ENCODE measurements around the gene GTF2F1. TPM values are rescaled to one million over a fixed set of nuclear protein-coding genes. Genes with fewer than 3 reads are reported as not detected.
A peak's percentile ranks its signal among the peaks of the same experiment; 100 is the strongest.

Gene GTF2F1
- total RNA-seq, 1 experiment from 2014 or later: 89.4 TPM

DNA sequence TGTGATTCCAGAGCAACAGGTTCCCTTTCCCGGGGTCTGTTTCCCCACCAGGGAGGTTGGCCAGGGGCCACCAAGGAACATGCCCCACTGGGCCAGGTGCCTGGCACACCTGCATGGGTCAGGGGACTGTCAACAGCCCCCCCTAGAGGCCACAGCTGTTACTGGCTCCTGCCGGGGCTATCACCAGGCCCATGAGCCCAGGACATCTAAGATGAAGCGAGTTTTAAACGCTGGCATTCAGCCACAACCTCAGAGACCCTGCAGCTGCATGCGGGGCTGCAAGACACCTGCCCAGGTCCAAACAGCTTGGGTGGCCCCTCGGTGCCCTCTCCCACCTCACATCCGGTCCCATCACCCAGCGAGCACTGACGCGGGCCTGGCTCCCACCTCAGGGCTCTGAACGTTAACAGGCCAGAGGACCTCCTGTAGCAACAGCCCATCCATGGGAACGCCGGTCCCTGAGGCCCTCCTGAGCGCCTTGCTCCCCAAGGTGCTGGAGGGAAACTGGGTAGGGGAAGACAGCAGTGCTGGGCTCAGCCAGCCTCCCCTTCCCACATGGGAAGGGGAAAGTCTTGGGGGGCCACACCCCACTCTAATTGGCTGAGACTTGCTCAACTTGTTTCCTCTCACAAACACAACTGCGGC lies 19.6 kb upstream of the GTF2F1 start:
- Histone ChIP-seq H3K4me3 (ENCODE audit: low read length) (no peak overlapping the region), H3K36me3 (ENCODE audit: low read depth, low read length) (peaks cover 40% of the 10 kb centered on the region), H3K4me1 (ENCODE audit: insufficient read depth, low read length) (no peaks in the 10 kb centered on the region), H3K4me2 (ENCODE audit: low read length) (no peak overlapping the region), H3K9me3 (ENCODE audit: low read length) (no peaks in the 10 kb centered on the region), H3K27me3 (ENCODE audit: low read length) (no peaks in the 10 kb centered on the region), H3K9ac (ENCODE audit: low read length) (no peak overlapping the region), H3F3A (ENCODE audit: low read length, unreplicated experiment) (no peaks in the 10 kb centered on the region), H3K9me2 (replicated peaks; ENCODE audit: low read length) (no peaks in the 10 kb centered on the region), H3K27ac (ENCODE audit: low read length) (no peak overlapping the region), H2AFZ (ENCODE audit: low read length) (no peak overlapping the region), H4K20me1 (ENCODE audit: low read length) (0 out of 2 replicates have a peak, but pooled peaks cover 4% of the 10 kb centered on the region), H3K79me2 (ENCODE audit: low read length) (no peaks in the 10 kb centered on the region)
- intact Hi-C loops (cut with micrococcal nuclease): no loop called here
- ATAC-seq (peak; percentile 66), DNase-seq (peak; percentile 57)
- BruUV-seq (replicated peaks): no TSS peak
- POLR2A ChIA-PET (ENCODE audit: unreplicated experiment): no interaction called here
- TF ChIP-seq, protein P1, sequence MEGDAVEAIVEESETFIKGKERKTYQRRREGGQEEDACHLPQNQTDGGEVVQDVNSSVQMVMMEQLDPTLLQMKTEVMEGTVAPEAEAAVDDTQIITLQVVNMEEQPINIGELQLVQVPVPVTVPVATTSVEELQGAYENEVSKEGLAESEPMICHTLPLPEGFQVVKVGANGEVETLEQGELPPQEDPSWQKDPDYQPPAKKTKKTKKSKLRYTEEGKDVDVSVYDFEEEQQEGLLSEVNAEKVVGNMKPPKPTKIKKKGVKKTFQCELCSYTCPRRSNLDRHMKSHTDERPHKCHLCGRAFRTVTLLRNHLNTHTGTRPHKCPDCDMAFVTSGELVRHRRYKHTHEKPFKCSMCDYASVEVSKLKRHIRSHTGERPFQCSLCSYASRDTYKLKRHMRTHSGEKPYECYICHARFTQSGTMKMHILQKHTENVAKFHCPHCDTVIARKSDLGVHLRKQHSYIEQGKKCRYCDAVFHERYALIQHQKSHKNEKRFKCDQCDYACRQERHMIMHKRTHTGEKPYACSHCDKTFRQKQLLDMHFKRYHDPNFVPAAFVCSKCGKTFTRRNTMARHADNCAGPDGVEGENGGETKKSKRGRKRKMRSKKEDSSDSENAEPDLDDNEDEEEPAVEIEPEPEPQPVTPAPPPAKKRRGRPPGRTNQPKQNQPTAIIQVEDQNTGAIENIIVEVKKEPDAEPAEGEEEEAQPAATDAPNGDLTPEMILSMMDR (conservative IDR thresholded peaks at IDR 0.05; ENCODE audit: low read depth, low read length): peak; percentile 83
- TF ChIP-seq EZH2phosphoT487 (IDR thresholded peaks at IDR 0.05; ENCODE audit: borderline replicate concordance, low read length) (no peak), EZH2 (IDR thresholded peaks at IDR 0.05; ENCODE audit: low read length, unreplicated experiment) (no peak)
- CTCF ChIA-PET: no interaction called here

DNA sequence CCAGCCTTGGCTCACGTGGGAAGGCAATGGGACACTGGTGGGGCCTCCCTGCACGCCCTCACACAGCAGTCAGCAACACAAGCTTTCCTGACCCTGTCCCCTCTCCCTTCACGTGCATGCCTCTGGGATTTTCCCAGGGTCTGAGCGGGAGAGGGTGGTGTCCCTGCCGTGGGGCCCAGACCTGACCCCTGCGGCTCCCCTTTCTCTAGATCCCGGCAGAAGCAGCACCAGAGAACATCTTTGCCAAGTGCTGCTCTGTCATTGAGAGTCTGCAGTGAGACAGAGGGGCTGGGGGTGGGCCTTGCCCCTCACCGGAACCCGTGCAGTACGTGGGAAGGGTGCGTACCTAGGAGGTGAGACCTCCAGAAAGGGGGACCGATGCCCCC lies 19.1 kb upstream of the GTF2F1 start:
- Histone ChIP-seq H3K4me2 (ENCODE audit: low read length) (no peak overlapping the region), H3K9me2 (replicated peaks; ENCODE audit: low read length) (no peaks in the 10 kb centered on the region), H3K9me3 (ENCODE audit: low read length) (no peaks in the 10 kb centered on the region), H3K4me1 (ENCODE audit: insufficient read depth, low read length) (no peaks in the 10 kb centered on the region), H3K36me3 (ENCODE audit: low read depth, low read length) (peaks cover 35% of the 10 kb centered on the region), H3K4me3 (ENCODE audit: low read length) (no peak overlapping the region), H3F3A (ENCODE audit: low read length, unreplicated experiment) (no peaks in the 10 kb centered on the region), H4K20me1 (ENCODE audit: low read length) (0 out of 2 replicates have a peak, but pooled peaks cover 4% of the 10 kb centered on the region), H3K79me2 (ENCODE audit: low read length) (no peaks in the 10 kb centered on the region), H3K27me3 (ENCODE audit: low read length) (no peaks in the 10 kb centered on the region), H2AFZ (ENCODE audit: low read length) (no peak overlapping the region), H3K9ac (ENCODE audit: low read length) (no peak overlapping the region), H3K27ac (ENCODE audit: low read length) (no peak overlapping the region)
- no TSS peak for BruUV-seq (replicated peaks)
- intact Hi-C loops (cut with micrococcal nuclease): no loop called here
- ChIA-PET POLR2A (ENCODE audit: unreplicated experiment) (no interaction called here), CTCF (no interaction called here)
- no peak for DNase-seq
- TF ChIP-seq, protein P1 (conservative IDR thresholded peaks at IDR 0.05; ENCODE audit: low read depth, low read length): no peak
- TF ChIP-seq EZH2phosphoT487 (IDR thresholded peaks at IDR 0.05; ENCODE audit: borderline replicate concordance, low read length) (no peak), EZH2 (IDR thresholded peaks at IDR 0.05; ENCODE audit: low read length, unreplicated experiment) (no peak)
- peak; percentile 17; the same call in 1 of the 2 replicates for ATAC-seq

DNA sequence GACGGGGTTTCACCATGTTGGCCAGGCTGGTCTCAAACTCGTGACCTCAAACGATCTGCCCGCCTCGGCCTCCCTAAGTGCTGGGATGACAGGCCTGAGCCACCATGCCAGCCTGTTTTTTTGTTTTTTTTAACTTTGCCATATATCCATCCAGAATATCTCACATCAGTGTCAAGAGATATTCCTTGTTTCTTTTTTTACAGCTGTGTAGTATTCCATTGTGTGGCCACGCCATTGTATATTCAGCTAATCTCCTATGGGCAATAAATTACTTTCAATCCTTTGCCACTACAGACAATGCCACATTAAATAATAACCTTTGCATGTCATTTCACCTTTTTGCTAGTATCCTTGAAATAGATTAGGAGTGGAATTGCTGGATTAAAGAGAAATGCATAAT lies 16.4 kb upstream of the GTF2F1 start:
- ATAC-seq (no peak), DNase-seq (no peak)
- H3K4me2 ChIP-seq (ENCODE audit: low read length): no peak overlapping the region
- H3K4me3 ChIP-seq (ENCODE audit: low read length): no peak overlapping the region
- no peaks in the 10 kb centered on the region for H3F3A ChIP-seq (ENCODE audit: low read length, unreplicated experiment)
- no peak overlapping the region for H2AFZ ChIP-seq (ENCODE audit: low read length)
- no peaks in the 10 kb centered on the region for H3K27me3 ChIP-seq (ENCODE audit: low read length)
- H3K36me3 ChIP-seq (ENCODE audit: low read depth, low read length): peaks cover 8% of the 10 kb centered on the region
- TF ChIP-seq EZH2 (IDR thresholded peaks at IDR 0.05; ENCODE audit: low read length, unreplicated experiment): no peak
- TF ChIP-seq, protein P1 (conservative IDR thresholded peaks at IDR 0.05; ENCODE audit: low read depth, low read length): no peak
- TF ChIP-seq EZH2phosphoT487 (IDR thresholded peaks at IDR 0.05; ENCODE audit: borderline replicate concordance, low read length): no peak
- intact Hi-C loops (cut with micrococcal nuclease): no loop called here
- ChIA-PET CTCF (no interaction called here), POLR2A (ENCODE audit: unreplicated experiment) (no interaction called here)
- H3K9me3 ChIP-seq (ENCODE audit: low read length): no peaks in the 10 kb centered on the region
- no peak overlapping the region for H3K9ac ChIP-seq (ENCODE audit: low read length)
- no peaks in the 10 kb centered on the region for H3K4me1 ChIP-seq (ENCODE audit: insufficient read depth, low read length)
- H3K79me2 ChIP-seq (ENCODE audit: low read length): no peaks in the 10 kb centered on the region
- H4K20me1 ChIP-seq (ENCODE audit: low read length): 0 out of 2 replicates have a peak, but pooled peaks cover 4% of the 10 kb centered on the region
- H3K27ac ChIP-seq (ENCODE audit: low read length): no peak overlapping the region
- no TSS peak for BruUV-seq (replicated peaks)
- no peaks in the 10 kb centered on the region for H3K9me2 ChIP-seq (replicated peaks; ENCODE audit: low read length)
